DMS53 treated with DMSO at 0.1 percent for 48 hours (cell line): ENCODE data around the gene CCDC117.
A peak's percentile ranks its signal among the peaks of the same experiment; 100 is the strongest.

ENCODE experiments used
- DNase-seq: peaks from one replicate; lab custom pipeline; 2025; ENCODE audit not compliant: unreplicated experiment; lab: John Stamatoyannopoulos, UW

The CCDC117 gene

GRCh38 chr22:28826921-28827320 is 54.4 kb downstream of the CCDC117 start:
- DNase-seq, result no peak

GRCh38 chr22:28829358-28830181 is 57.1 kb downstream of the CCDC117 start:
- DNase-seq, result peak; percentile 14

- no peak for DNase-seq
Measured at GRCh38 chr22:28830441-28830840, 57.9 kb downstream of the CCDC117 start.

- no peak for DNase-seq
Measured at GRCh38 chr22:28831140-28832072, 58.9 kb downstream of the CCDC117 start.

GRCh38 chr22:28832731-28833130 is 60.2 kb downstream of the CCDC117 start:
- no peak for DNase-seq

- no peak for DNase-seq
Measured at GRCh38 chr22:28833276-28833923, 60.9 kb downstream of the CCDC117 start.

- DNase-seq, result no peak
Measured at GRCh38 chr22:28835630-28836189, 63.2 kb downstream of the CCDC117 start.

- no peak for DNase-seq
Measured at GRCh38 chr22:28837640-28838039, 65.1 kb downstream of the CCDC117 start.
